ENCODE data around the gene UBE3B. TPM values are rescaled to one million over a fixed set of nuclear protein-coding genes. Genes with fewer than 3 reads are reported as not detected.

UBE3B gene
- polyA plus RNA-seq, 3 donors = 14.4 to 25.9 (median 18.2) TPM

DNA sequence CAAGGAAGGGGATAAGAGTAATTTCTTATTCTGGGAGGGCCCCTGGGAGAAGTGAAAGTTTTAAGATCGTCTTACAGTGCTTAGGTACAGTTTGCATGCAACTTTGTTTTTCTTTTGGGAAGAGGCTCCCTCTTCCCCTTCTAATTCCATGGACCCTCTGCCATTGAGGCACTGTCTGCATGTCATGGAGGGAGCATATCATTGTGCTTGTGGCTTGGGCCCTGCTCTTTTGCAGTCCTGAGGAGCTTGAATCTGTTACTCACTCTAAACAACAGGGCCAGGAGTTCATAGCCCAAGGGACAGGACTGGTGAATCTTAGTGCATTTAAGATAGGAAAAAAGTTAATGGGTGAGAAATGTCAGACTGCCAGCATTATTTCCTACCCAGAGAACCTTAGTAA, 2.3 kb downstream of the UBE3B start:
- Histone ChIP-seq H3K9ac (ENCODE audit: insufficient read depth, low read length, poor library complexity, severe bottlenecking) (no peak overlapping the region), H3K27me3 (ENCODE audit: control insufficient read depth in 2 of 2, insufficient read depth in 2 of 2, low read length in 2 of 2) (no peaks in the 10 kb centered on the region), H3K79me2 (ENCODE audit: insufficient read depth, low read length) (peaks cover 47% of the 10 kb centered on the region), H3K4me1 (ENCODE audit: control insufficient read depth in 1 of 2, insufficient read depth in 2 of 2, low read length in 2 of 2) (peaks cover 20 to 28% of the 10 kb centered on the region in 2 donors), H3K4me3 (replicated peaks in 1 of 3; ENCODE audit: low read depth in 2 of 3, low read length in 3 of 3) (no peak overlapping the region), H3K27ac (ENCODE audit: low read depth in 1 of 2, low read length in 2 of 2) (no peak overlapping the region), H4K20me1 (ENCODE audit: insufficient read depth, low read length) (peaks cover 5% of the 10 kb centered on the region), H2AFZ (ENCODE audit: insufficient read depth, low read depth, low read length, poor library complexity, severe bottlenecking) (no peak overlapping the region), H3K4me2 (replicated peaks; ENCODE audit: extremely low read depth, low read length, poor library complexity, severe bottlenecking) (no peak overlapping the region), H3K36me3 (replicated peaks in 1 of 2; ENCODE audit: control insufficient read depth in 1 of 2, insufficient read depth in 2 of 2, low read length in 2 of 2) (peaks cover 15 to 23% of the 10 kb centered on the region in 2 donors), H3K9me3 (replicated peaks in 1 of 2; ENCODE audit: control insufficient read depth in 1 of 2, insufficient read depth in 1 of 2, low read length in 2 of 2) (no peaks in the 10 kb centered on the region)
- peaks cover 16 to 19% of the 10 kb centered on the region in 2 donors for H3K36me3 Mint-ChIP-seq
- peaks cover 0 to 2% (median 0%) of the 10 kb centered on the region in 3 donors for H3K27me3 Mint-ChIP-seq (ENCODE audit: low read depth in 3 of 3)
- peak overlapping the region in 1 of 7 donors; percentile 17 for H3K27ac Mint-ChIP-seq
- DNase-seq = no peak
- no peak overlapping the region for H3K4me3 Mint-ChIP-seq
- WGBS (ENCODE audit: insufficient coverage) = no CpG with 5 or more reads among the region's 1 CpG
- H3K9me3 Mint-ChIP-seq = no peaks in the 10 kb centered on the region
- intact Hi-C loops (cut with micrococcal nuclease) = loop anchor here (5.0 to 10.0 kb wide), 5 partner anchors 95 to 648 kb away; partner anchors contain the start of genes FAM222A (in 2 of the 2), MMAB (in 1 of the 2), MVK (in 1 of the 2) and UNG (in 1 of the 2)
- TF ChIP-seq CTCF (IDR thresholded peaks at IDR 0.05) = no peak
- peaks cover 22% of the 10 kb centered on the region for H3K4me1 Mint-ChIP-seq

DNA sequence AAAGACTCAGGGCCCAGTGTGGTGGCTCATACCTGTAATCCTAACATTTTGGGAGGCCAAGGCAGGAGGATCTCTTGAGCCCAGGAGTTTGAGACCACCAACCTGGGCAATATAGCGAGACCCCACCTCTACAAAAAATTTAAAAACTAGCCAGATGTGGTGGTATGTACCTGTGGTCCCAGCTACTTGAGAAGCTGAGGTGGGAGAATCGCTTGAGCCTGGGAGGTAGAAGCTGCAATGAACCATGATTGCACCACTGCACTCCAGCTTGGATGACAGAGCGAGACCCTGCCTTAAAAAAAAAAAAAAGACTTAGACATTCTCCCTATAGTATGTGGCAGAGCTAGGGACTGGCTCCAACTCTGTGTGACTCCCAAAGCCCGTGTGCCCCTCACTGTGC, 2.9 kb downstream of the UBE3B start:
- no peak overlapping the region for H3K4me3 Mint-ChIP-seq
- peaks cover 0 to 2% (median 0%) of the 10 kb centered on the region in 3 donors for H3K27me3 Mint-ChIP-seq (ENCODE audit: low read depth in 3 of 3)

More for the DNA sequence above, 2.9 kb downstream of the UBE3B start:
- intact Hi-C loops (cut with micrococcal nuclease) = loop anchor here in 1 of 2 donors (10.0 kb wide), 1 partner anchor 94 kb away; the partner anchor contains the start of genes MMAB and MVK
- H3K9me3 ChIP-seq (replicated peaks in 1 of 2; ENCODE audit: control insufficient read depth in 1 of 2, insufficient read depth in 1 of 2, low read length in 2 of 2) = no peaks in the 10 kb centered on the region
- peaks cover 20 to 28% of the 10 kb centered on the region in 2 donors for H3K4me1 ChIP-seq (ENCODE audit: control insufficient read depth in 1 of 2, insufficient read depth in 2 of 2, low read length in 2 of 2)
- peaks cover 21 to 29% of the 10 kb centered on the region in 2 donors for H3K36me3 ChIP-seq (replicated peaks in 1 of 2; ENCODE audit: control insufficient read depth in 1 of 2, insufficient read depth in 2 of 2, low read length in 2 of 2)
- Mint-ChIP-seq H3K27ac (no peak overlapping the region), H3K9me3 (no peaks in the 10 kb centered on the region), H3K4me1 (peaks cover 22% of the 10 kb centered on the region), H3K36me3 (peaks cover 22 to 25% of the 10 kb centered on the region in 2 donors)
- WGBS (ENCODE audit: insufficient coverage) = no CpG with 5 or more reads among the region's 4 CpGs
- TF ChIP-seq CTCF (IDR thresholded peaks at IDR 0.05) = no peak
- no peak overlapping the region for H3K9ac ChIP-seq (ENCODE audit: insufficient read depth, low read length, poor library complexity, severe bottlenecking)
- no peak overlapping the region for H2AFZ ChIP-seq (ENCODE audit: insufficient read depth, low read depth, low read length, poor library complexity, severe bottlenecking)
- H3K4me3 ChIP-seq (replicated peaks in 1 of 3; ENCODE audit: low read depth in 2 of 3, low read length in 3 of 3) = no peak overlapping the region
- H4K20me1 ChIP-seq (ENCODE audit: insufficient read depth, low read length) = peaks cover 4% of the 10 kb centered on the region
- no peak for DNase-seq
- H3K27me3 ChIP-seq (ENCODE audit: control insufficient read depth in 2 of 2, insufficient read depth in 2 of 2, low read length in 2 of 2) = no peaks in the 10 kb centered on the region
- peaks cover 42% of the 10 kb centered on the region for H3K79me2 ChIP-seq (ENCODE audit: insufficient read depth, low read length)
- H3K4me2 ChIP-seq (replicated peaks; ENCODE audit: extremely low read depth, low read length, poor library complexity, severe bottlenecking) = no peak overlapping the region
- H3K27ac ChIP-seq (ENCODE audit: low read depth in 1 of 2, low read length in 2 of 2) = no peak overlapping the region

Measured in CD14-positive monocyte (primary cell).